HepG2 (cell line): ENCODE measurements around the gene UGP2. TPM values are rescaled to one million over a fixed set of nuclear protein-coding genes. Genes with fewer than 3 reads are reported as not detected.

Source experiments
- ATAC-seq: fragments of 200-7000 bp; cut with Tn5 transposase; 3 replicates; pipeline ENCODE4 v1.9.1; 2020; ENCODE audit warnings: mild to moderate bottlenecking, moderate library complexity
- BruUV-seq: library from RNA; stranded (reverse); fragments of 400-500 nt; replicated peaks from 2 replicates; lab custom pipeline; 2021; lab: Mats Ljungman, UMichigan
- CTCF ChIA-PET: fragments of 300-600 bp; formaldehyde crosslinking; extraction: SDS; loops from one replicate; lab custom pipeline; 2021; ENCODE audit warnings: low total read pairs, inconsistent platforms, low intra/inter-chr PET ratio; lab: Yijun Ruan, JAX
- POLR2A ChIA-PET: fragments of 350-600 bp; sonication (Branson Sonifier 250); formaldehyde crosslinking; loops from one replicate; lab custom pipeline; 2020; ENCODE audit warnings: antibody characterized with exemption, inconsistent platforms; lab: Yijun Ruan, JAX
- DNase-seq: peaks from one replicate; pipeline ENCODE4 v3.0.0-alpha.2; 2015; ENCODE audit warnings: low spot score
- FAIRE-seq: peaks from 3 replicates; lab custom pipeline; 2011; peaks lifted over from hg19 to GRCh38; lab: Jason Lieb, UNC
- H2AFZ ChIP-seq: one replicate; pipeline ENCODE4 v1.6.1; 2011; ENCODE audit warnings: low read length, inconsistent platforms
- H3K27ac ChIP-seq: fragments of 300-600 bp; 3 replicates; pipeline ENCODE4 v1.8.0; 2011; ENCODE audit warnings: mixed run types, mild to moderate bottlenecking, mixed read lengths, low read length, inconsistent platforms; ENCODE audit not compliant: insufficient read depth; ENCODE audit errors: extremely low read length
- H3K27me3 ChIP-seq, 2 experiments: fragments of 200-600 bp in 1 of 2; 2 replicates in 1 of 2; 3 replicates in 1 of 2; pipeline versions ENCODE4 v1.6.0 to v1.8.0; 2011; ENCODE audit warnings: low read length in 2 of 2, mild to moderate bottlenecking in 2 of 2, moderate library complexity in 2 of 2, inconsistent platforms in 1 of 2; ENCODE audit not compliant: insufficient read depth in 2 of 2, control insufficient read depth in 1 of 2
- H3K36me3 ChIP-seq, 2 experiments: fragments of 200-600 bp in 1 of 2; replicated peaks in 1 of 2; 2 replicates in 1 of 2; 3 replicates in 1 of 2; pipeline versions ENCODE4 v1.5.1 to v1.8.0; 2011; ENCODE audit warnings: low read length in 2 of 2, inconsistent platforms in 1 of 2; ENCODE audit not compliant: insufficient read depth in 2 of 2, control insufficient read depth in 1 of 2
- H3K4me1 ChIP-seq: 2 replicates; pipeline ENCODE4 v1.5.1; 2012; ENCODE audit warnings: low read length, inconsistent platforms; ENCODE audit not compliant: insufficient read depth
- H3K4me2 ChIP-seq: 2 replicates; pipeline ENCODE4 v1.6.0; 2011; ENCODE audit warnings: low read depth, low read length, inconsistent platforms
- H3K4me3 ChIP-seq, 3 experiments: fragments of 200-600 bp in 1 of 3; sonication (generic), shearing (Covaris generic) in 1 of 3; replicated peaks in 1 of 3; 2 replicates each; pipeline ENCODE4 v1.5.1; 2011 to 2016; ENCODE audit warnings: low read length in 3 of 3, inconsistent platforms in 2 of 3, low read depth in 2 of 3, mild to moderate bottlenecking in 2 of 3, control low read depth in 1 of 3, mixed read lengths in 1 of 3; ENCODE audit not compliant: insufficient read depth in 1 of 3
- H3K79me2 ChIP-seq: one replicate; pipeline ENCODE4 v1.6.1; 2011; ENCODE audit warnings: low read length, inconsistent platforms; ENCODE audit not compliant: insufficient read depth
- H3K9ac ChIP-seq: 2 replicates; pipeline ENCODE4 v1.6.0; 2011; ENCODE audit warnings: mild to moderate bottlenecking, low read depth, low read length, inconsistent platforms; ENCODE audit not compliant: insufficient read depth
- H3K9me3 ChIP-seq: 2 replicates; pipeline ENCODE4 v1.5.1; 2012; ENCODE audit warnings: mild to moderate bottlenecking, low read length
- H4K20me1 ChIP-seq: 2 replicates; pipeline ENCODE4 v1.6.0; 2011; ENCODE audit warnings: inconsistent platforms, mild to moderate bottlenecking, low read length, moderate library complexity; ENCODE audit not compliant: insufficient read depth
- CBX2 ChIP-seq, 2 experiments: fragments of 200-600 bp in 1 of 2; sonication (generic); formaldehyde crosslinking in 1 of 2; IDR thresholded peaks; 2 replicates each; pipeline versions ENCODE4 v1.7.0 to v1.8.1; 2018 to 2022; ENCODE audit warnings: low read depth in 2 of 2, low read length in 1 of 2, mild to moderate bottlenecking in 1 of 2, missing genetic modification reagents in 1 of 2
- FOXO4 ChIP-seq: sonication (generic); formaldehyde crosslinking; conservative IDR thresholded peaks from 2 replicates; pipeline ENCODE4 v1.8.1; 2023; ENCODE audit warnings: missing genetic modification reagents
- HCFC1 ChIP-seq: fragments of 150-350 bp; IDR thresholded peaks from 2 replicates; pipeline ENCODE4 v1.6.1; 2014; ENCODE audit warnings: low read depth, low read length
- HNRNPK ChIP-seq: fragments of 200-400 bp; formaldehyde crosslinking; IDR thresholded peaks from 2 replicates; pipeline ENCODE4 v1.6.1; 2018; ENCODE audit warnings: low read length, low read depth, moderate library complexity, mild to moderate bottlenecking; ENCODE audit not compliant: poor library complexity, severe bottlenecking
- PCBP1 ChIP-seq: fragments of 200-400 bp; formaldehyde crosslinking; IDR thresholded peaks from 2 replicates; pipeline ENCODE4 v1.6.1; 2017; ENCODE audit warnings: mild to moderate bottlenecking, low read depth, low read length, borderline replicate concordance
- PCBP2 ChIP-seq: fragments of 200-400 bp; formaldehyde crosslinking; optimal IDR thresholded peaks from 2 replicates; pipeline ENCODE3; 2018; ENCODE audit warnings: low read length, low read depth; ENCODE audit not compliant: poor library complexity, severe bottlenecking
- ZFY ChIP-seq: sonication (generic); formaldehyde crosslinking; IDR thresholded peaks from 2 replicates; pipeline ENCODE4 v1.4.0; 2020; ENCODE audit warnings: missing genetic modification reagents
- ZNF263 ChIP-seq: sonication (generic); formaldehyde crosslinking; IDR thresholded peaks from 2 replicates; pipeline ENCODE4 v1.4.0; 2020; ENCODE audit warnings: missing genetic modification reagents
- ZNF709 ChIP-seq: sonication (generic); formaldehyde crosslinking; IDR thresholded peaks from 2 replicates; pipeline ENCODE4 v1.5.0; 2020; ENCODE audit warnings: mild to moderate bottlenecking, missing genetic modification reagents
- ZNF770 ChIP-seq: sonication (generic); formaldehyde crosslinking; IDR thresholded peaks from 2 replicates; pipeline ENCODE4 v1.5.0; 2020; ENCODE audit warnings: mild to moderate bottlenecking, missing genetic modification reagents
- ZNF839 ChIP-seq: sonication (generic); formaldehyde crosslinking; IDR thresholded peaks from 2 replicates; pipeline ENCODE4 v1.4.0; 2020; ENCODE audit warnings: missing genetic modification reagents, mild to moderate bottlenecking, borderline replicate concordance
- WGBS: methylation state at CpG from one replicate; pipeline ENCODE4 v1.1.6; 2017; ENCODE audit warnings: low lambda C conversion rate; 5-methylcytosine and 5-hydroxymethylcytosine counted together
- in situ Hi-C: cut with HindIII; loops from 2 replicates; pipeline ENCODE4 v1.10.0; 2017; ENCODE audit warnings: low pct_unique_long_range_greater_than_20kb; ENCODE audit not compliant: extremely low pct_ligation_motif_present
- intact Hi-C: fragments of 100-400 bp; cut with micrococcal nuclease; formaldehyde crosslinking; loops from one replicate; pipeline ENCODE4 v1.10.0; 2022; ENCODE audit not compliant: unreplicated experiment
- polyA plus RNA-seq, 8 experiments: library from polyadenylated mRNA; depleted of rRNA in 3 of 8; stranded (reverse) in 7 of 8; unstranded in 1 of 8; fragments of >200 nt; fragmentation: Illumina TruSeq in 4 of 8; extraction: Trizol in 4 of 8; gene quantifications; 2 replicates each; pipeline versions ENCODE4 v1.2.1 to v1.2.3, GENCODE V29; 2011 to 2016; ENCODE audit warnings: low read depth in 4 of 8, missing spikeins in 1 of 8, mixed read lengths in 1 of 8; ENCODE audit not compliant: insufficient read depth in 1 of 8
- total RNA-seq, 5 experiments: library from RNA; depleted of rRNA; stranded (reverse); fragments of >200 nt; fragmentation: Illumina TruSeq; extraction: Trizol; gene quantifications; 2 replicates each; pipeline ENCODE4 v1.2.3, GENCODE V29; 2016; ENCODE audit warnings: low read depth in 1 of 5

Gene UGP2
- total and polyA plus RNA-seq, 2 of the 13 experiments (the other 11 are each of a cell fraction or from before 2014, with no cell fraction given): 96.0 to 134 TPM

GRCh38 chr2:63878486-63878885 lies 36.8 kb downstream of the UGP2 start:
- Histone ChIP-seq H4K20me1 (peaks cover 4% of the 10 kb centered on the region; the same call in 1 of the 2 replicates), H3K4me2 (no peak overlapping the region), H3K9me3 (no peaks in the 10 kb centered on the region), H2AFZ (no peak overlapping the region), H3K79me2 (peaks cover 22% of the 10 kb centered on the region), H3K4me3 (no peak overlapping the region), H3K27me3 (no peaks in the 10 kb centered on the region), H3K9ac (no peak overlapping the region), H3K27ac (no peak overlapping the region), H3K36me3 (peaks cover 15 to 69% of the 10 kb centered on the region in 2 experiments), H3K4me1 (peaks cover 16% of the 10 kb centered on the region)
- CTCF ChIA-PET: no interaction called here
- no peak for TF ChIP-seq CBX2 (IDR thresholded peaks at IDR 0.05; ENCODE audit: low read depth, low read length)
- no peak for TF ChIP-seq CBX2 (CRISPR knock-in tag; IDR thresholded peaks at IDR 0.05; ENCODE audit: low read depth)
- TF ChIP-seq ZNF263 (CRISPR knock-in tag): peak; percentile 83
- TF ChIP-seq ZNF770 (CRISPR knock-in tag): peak; percentile 82
- DNase-seq (no peak), ATAC-seq (no peak), FAIRE-seq (no peak)
- in situ Hi-C loops (loop anchor here (10.0 kb wide), 1 partner anchor 284 kb away; no protein-coding TSS in a partner anchor), intact Hi-C loops (no loop called here)
- BruUV-seq: no TSS peak
- 57% methylated on average over 1 of the region's 1 CpG for WGBS
- POLR2A ChIA-PET: no interaction called here

GRCh38 chr2:63879876-63880433 lies 38.3 kb downstream of the UGP2 start:
- CTCF ChIA-PET: no interaction called here
- FAIRE-seq (no peak), ATAC-seq (no peak), DNase-seq (no peak)
- intact Hi-C loops (no loop called here), in situ Hi-C loops (loop anchor here (10.0 kb wide), 1 partner anchor 285 kb away; no protein-coding TSS in a partner anchor)
- Histone ChIP-seq H3K79me2 (peaks cover 19% of the 10 kb centered on the region), H3K27ac (no peak overlapping the region), H3K36me3 (peaks cover 17 to 67% of the 10 kb centered on the region in 2 experiments), H2AFZ (no peak overlapping the region), H3K4me1 (peaks cover 5% of the 10 kb centered on the region), H3K4me3 (no peak overlapping the region), H3K4me2 (no peak overlapping the region), H4K20me1 (no peaks in the 10 kb centered on the region), H3K9ac (no peak overlapping the region), H3K9me3 (no peaks in the 10 kb centered on the region), H3K27me3 (no peaks in the 10 kb centered on the region)
- POLR2A ChIA-PET: no interaction called here
- WGBS: 93% methylated on average over 2 of the region's 2 CpGs
- no TSS peak for BruUV-seq
- TF ChIP-seq HCFC1 (no peak), FOXO4 (CRISPR knock-in tag) (0 out of 2 replicates have a peak, but pooled peaks have one; percentile 54), ZNF839 (no peak), HNRNPK (peak; percentile 88), PCBP2 (peak; percentile 86), ZFY (CRISPR knock-in tag) (no peak), PCBP1 (0 out of 2 replicates have a peak, but pooled peaks have one; percentile 69), ZNF709 (CRISPR knock-in tag) (no peak)
